ENCODE results near the gene COG6.

- TF ChIP-seq CTCF (conservative IDR thresholded peaks at IDR 0.05) (no peak), EZH2 (IDR thresholded peaks at IDR 0.05; ENCODE audit: low read depth) (no peak)
Observed at GRCh38 chr13:39682310-39682709, 26.8 kb downstream of the COG6 start.

All from PC-9 (cell line).